Suppressor macrophage (primary cell): Measurements from ENCODE around the gene PRPF40A.
A peak's percentile ranks its signal among the peaks of the same experiment; 100 is the strongest.

Experiments
- DNase-seq, 4 experiments: peaks; one replicate each; pipeline ENCODE4 v3.0.0-alpha.2; 2020 to 2022

The PRPF40A gene

DNA sequence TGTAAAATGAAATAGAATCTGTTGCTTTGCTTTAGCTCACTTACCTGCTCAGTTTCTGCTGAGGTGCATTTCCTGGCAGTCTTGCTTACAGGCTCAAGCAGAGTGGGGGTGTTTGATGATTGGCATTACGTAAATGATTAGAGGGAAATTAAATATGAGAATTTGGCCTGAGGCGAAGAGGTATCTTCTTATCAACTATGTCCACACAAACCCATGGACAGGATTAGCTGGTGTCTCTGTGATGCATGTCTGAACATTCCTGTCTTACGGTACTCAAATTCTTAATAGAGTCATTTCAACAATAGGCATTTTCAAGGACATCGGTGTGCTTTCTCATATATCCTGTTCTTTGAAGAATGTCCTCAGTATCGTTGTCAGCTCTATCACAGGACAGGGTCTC lies 102.1 kb downstream of the PRPF40A start:
- DNase-seq = no peak

GRCh38 chr2:152613235-152613634 lies 104.0 kb downstream of the PRPF40A start:
- DNase-seq = peak in 2 of 4 experiments; percentile 41 to 61

GRCh38 chr2:152611458-152612231 lies 105.6 kb downstream of the PRPF40A start:
- DNase-seq = peak; percentile 81 to 96 (median 88)

- no peak for DNase-seq
These were observed 107.6 kb downstream of the PRPF40A start for GRCh38 chr2:152609699-152610098.

DNA sequence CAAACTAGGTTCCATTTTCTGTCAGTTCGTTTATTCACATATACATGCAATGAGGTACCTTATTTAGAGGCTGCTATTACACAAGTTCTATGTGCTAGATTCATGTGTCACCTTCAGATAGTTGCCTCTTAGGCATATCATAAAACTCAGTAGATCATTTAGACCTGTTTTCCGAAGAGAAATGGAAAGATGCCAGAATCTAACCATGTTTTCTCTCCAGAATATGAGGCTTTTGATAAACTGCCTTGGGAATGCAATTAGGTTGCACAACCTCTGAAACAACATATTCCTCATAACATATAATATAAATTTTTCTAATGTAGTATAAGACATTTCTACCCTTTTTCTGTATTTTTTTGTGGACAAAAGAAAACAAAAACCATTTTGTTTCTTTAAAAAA lies 108.1 kb downstream of the PRPF40A start:
- DNase-seq = no peak

DNA sequence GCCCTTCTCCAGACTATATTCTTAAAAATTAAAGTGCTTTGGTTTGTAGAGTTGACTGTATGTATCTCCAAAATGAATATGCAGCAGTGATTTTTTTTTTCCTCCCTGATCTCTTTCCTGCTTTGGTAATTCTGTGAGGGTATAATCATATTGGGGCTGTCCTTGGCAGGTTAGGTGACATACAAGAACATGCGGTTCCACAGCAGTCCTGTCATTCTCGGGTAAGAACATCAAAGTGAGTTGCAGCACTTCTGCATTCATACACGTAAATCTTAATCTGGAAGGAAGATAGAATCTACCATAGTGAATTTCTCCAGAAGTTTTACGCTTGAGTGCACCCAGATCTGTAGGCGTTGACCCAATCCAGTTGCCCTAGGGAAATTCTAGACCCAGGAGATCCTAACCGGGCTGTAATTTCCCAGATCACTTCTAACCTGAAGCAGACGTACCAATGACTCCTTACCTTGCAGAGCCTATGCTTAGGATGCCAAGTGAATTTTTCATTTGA lies 109.4 kb downstream of the PRPF40A start:
- no peak for DNase-seq

DNA sequence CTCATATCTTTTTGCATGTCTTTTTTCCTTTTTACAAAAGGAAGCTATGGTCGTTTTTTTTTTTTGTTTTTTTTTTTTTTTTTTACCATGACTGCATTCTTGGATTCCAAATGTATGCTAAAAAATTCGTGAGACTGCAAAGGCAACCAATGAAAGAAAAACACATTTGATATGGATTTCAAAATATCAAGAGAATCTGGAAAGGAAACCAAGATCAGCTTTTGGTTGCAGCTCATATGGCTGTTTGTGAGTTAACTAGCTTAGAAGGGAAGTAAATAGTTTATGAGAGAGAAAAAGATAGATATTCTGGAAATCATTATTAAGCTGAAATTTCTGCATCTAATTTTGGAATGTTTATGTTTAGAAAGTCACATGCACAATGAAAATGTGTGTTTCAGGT lies 110.3 kb downstream of the PRPF40A start:
- DNase-seq = no peak

GRCh38 chr2:152606081-152606480 lies 111.2 kb downstream of the PRPF40A start:
- DNase-seq = no peak

DNA sequence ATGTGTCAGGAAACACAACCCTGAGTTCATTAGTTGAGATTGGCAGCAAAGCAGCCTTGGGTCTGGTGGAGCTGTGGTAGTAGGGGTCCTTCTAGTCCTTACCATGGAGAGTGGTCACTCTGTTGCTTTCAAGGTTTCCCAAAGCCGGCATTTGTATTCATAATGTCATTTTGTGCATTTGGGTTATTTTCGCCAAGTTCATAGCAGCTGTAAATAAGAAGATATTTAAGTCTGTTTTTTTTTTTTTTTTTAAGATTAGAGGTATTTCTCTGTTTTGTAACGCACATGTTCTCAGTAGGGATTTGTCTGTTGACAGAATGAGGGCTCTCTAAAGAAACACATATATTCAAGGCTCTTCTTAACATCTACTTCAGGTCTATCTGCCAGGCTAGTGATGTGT lies 114.1 kb downstream of the PRPF40A start:
- DNase-seq = no peak

GRCh38 chr2:152602750-152603149 lies 114.5 kb downstream of the PRPF40A start:
- DNase-seq = no peak
